ENCODE data around the gene SIPA1L3.

Gene SIPA1L3

DNA sequence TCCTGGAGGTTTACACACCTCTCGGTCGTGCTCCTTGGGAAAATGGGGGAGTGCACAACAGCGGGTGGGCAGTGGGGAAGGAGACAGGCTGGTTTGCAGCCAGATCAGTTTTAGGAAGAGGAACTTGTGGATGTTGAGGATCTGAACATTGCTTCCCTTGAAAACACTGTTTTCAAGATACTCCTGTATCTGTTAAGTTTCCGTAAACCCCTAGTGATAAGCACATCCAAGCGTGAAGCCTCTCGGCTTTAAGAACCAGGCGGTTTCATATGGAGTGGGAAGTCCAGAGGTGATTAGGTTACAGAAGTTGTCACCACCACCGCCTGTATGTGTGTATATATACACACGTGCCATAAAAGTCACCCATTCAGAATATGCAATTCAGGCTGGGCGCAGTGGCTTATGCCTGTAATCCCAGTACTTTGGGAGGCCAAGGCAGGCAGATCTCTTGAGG is 47.4 kb downstream of the SIPA1L3 start:
- DNase-seq (ENCODE audit: low read depth): no peak

GRCh38 chr19:37955986-37956385 is 49.0 kb downstream of the SIPA1L3 start:
- no peak overlapping the region for H3K4me3 ChIP-seq (ENCODE audit: low read length)
- DNase-seq (ENCODE audit: low read depth): no peak
- TF ChIP-seq, protein P1, sequence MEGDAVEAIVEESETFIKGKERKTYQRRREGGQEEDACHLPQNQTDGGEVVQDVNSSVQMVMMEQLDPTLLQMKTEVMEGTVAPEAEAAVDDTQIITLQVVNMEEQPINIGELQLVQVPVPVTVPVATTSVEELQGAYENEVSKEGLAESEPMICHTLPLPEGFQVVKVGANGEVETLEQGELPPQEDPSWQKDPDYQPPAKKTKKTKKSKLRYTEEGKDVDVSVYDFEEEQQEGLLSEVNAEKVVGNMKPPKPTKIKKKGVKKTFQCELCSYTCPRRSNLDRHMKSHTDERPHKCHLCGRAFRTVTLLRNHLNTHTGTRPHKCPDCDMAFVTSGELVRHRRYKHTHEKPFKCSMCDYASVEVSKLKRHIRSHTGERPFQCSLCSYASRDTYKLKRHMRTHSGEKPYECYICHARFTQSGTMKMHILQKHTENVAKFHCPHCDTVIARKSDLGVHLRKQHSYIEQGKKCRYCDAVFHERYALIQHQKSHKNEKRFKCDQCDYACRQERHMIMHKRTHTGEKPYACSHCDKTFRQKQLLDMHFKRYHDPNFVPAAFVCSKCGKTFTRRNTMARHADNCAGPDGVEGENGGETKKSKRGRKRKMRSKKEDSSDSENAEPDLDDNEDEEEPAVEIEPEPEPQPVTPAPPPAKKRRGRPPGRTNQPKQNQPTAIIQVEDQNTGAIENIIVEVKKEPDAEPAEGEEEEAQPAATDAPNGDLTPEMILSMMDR (conservative IDR thresholded peaks at IDR 0.05; ENCODE audit: low read length): no peak

More for the DNA sequence above, 47.4 kb downstream of the SIPA1L3 start:
- H3K4me3 ChIP-seq (ENCODE audit: low read length): no peak overlapping the region
- TF ChIP-seq, protein P1 (conservative IDR thresholded peaks at IDR 0.05; ENCODE audit: low read length): no peak

DNA sequence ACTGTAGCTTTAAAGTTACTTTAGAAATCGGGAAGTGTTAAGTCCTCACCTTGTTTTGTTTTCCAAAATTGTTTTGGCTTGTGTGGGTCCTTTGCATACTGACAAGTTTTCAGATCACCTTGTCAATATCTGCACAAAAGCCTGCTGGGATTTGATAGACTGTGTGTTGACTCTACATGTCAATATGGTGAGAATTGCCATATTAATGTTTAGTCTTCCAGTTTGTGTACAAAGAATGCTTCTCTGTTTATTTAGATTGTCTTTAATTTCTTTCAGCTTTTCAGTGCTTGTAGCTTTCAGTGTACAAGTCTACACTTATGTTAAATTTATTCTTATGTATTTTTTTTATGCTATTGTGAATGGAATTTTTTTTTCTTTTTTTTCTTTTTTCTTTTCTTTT is 50.2 kb downstream of the SIPA1L3 start:
- TF ChIP-seq, protein P1 (conservative IDR thresholded peaks at IDR 0.05; ENCODE audit: low read length): no peak
- no peak for DNase-seq (ENCODE audit: low read depth)

DNA sequence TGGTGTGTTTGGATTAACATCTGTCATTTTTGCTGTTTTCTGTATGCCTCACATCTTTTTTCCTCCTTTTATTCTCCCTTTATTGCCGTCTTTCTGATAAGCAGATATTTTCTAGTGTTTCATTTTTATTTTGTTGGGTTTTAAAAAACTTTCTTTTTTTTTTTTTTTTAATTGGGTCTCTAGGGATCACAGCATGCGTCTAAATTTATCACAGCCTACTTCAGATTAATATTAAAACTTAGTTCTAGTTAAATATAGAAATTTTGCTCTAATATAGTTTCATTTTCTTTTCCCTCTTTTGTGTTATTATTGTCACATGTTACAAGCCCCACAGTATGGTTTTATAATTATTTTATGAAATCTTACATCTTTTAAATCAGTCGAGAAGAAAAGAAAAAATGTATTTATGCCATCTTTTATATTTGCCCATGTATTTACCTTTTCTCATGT is 52.7 kb downstream of the SIPA1L3 start:
- DNase-seq (ENCODE audit: low read depth): no peak
- H3K4me3 ChIP-seq (ENCODE audit: low read length): no peak overlapping the region
- TF ChIP-seq, protein P1 (conservative IDR thresholded peaks at IDR 0.05; ENCODE audit: low read length): no peak

More for the DNA sequence above, 50.2 kb downstream of the SIPA1L3 start:
- no peak overlapping the region for H3K4me3 ChIP-seq (ENCODE audit: low read length)

DNA sequence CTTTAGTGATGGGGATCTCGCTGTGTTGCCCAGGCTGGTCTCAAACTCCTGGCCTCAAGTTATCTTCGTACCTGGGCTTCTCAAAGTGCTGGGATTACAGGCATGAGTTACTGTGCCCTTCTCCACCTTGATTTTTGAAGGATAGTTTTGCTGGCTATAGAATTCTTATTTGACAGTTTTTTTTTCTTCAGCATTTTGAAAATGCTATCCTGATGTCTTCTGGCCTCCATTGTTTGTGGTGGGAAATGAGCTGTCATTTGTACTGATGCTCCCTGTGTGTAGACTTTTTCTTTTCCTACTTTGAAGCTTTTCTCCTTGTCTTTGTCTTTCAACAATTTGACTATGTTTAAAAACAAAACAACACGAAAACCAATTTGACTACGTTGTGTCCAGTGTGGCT is 54.2 kb downstream of the SIPA1L3 start:
- DNase-seq (ENCODE audit: low read depth): no peak
- TF ChIP-seq, protein P1 (conservative IDR thresholded peaks at IDR 0.05; ENCODE audit: low read length): no peak
- no peak overlapping the region for H3K4me3 ChIP-seq (ENCODE audit: low read length)

DNA sequence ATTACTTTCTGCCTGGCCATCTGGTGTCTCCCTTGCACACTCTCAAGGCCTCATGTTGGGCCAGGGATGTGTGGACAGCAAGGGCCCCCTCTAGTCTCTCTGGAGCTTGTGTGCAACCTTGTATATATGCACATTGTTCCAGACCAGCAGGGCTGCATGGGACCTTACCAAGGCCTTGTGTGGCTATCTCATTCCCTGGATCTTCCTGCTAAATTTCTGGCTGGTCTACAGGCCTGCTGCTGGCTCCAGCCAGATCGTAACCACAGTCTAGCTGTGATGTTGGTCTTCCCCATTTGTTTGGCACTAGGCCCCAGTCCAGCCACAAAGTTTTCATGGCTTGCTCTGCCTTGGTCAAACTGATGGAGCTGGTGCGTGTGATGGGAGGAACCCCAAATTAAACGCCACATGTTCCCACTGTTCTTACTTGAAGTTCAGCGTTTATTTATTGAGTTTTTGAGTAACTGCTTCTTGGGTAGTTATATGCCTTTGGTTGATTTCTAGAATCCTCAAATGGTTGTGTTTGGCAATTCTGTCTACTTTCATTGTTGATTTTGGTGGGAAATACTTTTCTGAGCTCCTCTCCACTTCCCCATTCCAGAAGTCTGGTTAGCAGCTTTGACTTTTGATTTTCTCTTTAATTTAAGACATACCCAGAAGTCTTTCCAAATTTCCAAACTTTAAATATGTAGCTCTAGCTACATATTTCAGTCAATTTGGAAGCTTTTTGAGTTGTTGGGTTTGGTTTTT is 56.4 kb downstream of the SIPA1L3 start:
- H3K4me3 ChIP-seq (ENCODE audit: low read length): no peak overlapping the region
- TF ChIP-seq, protein P1 (conservative IDR thresholded peaks at IDR 0.05; ENCODE audit: low read length): peak; percentile 11; the same call in 1 of the 2 replicates
- peak; percentile 89 for DNase-seq (ENCODE audit: low read depth)

DNA sequence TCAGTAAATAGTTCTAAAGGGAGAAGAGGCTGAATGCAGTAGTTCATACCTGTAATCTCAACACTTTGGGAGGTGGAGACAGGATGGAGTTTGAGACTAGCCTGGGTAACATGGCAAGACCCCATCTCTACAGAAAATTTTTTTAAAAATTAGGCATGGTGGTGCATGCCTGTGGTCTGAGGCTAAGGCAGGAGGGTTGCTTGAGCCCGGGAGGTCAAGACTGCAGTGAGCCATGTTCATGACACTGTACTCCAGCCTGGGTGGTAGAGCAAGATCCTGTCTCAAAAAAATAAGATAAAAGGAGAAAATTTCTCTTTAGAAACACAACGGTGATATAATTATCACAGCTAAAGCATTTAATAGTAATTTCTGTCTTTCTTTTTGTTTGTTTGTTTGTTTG is 57.1 kb downstream of the SIPA1L3 start:
- TF ChIP-seq, protein P1 (conservative IDR thresholded peaks at IDR 0.05; ENCODE audit: low read length): no peak
- DNase-seq (ENCODE audit: low read depth): peak; percentile 49

More for the DNA sequence above, 57.1 kb downstream of the SIPA1L3 start:
- H3K4me3 ChIP-seq (ENCODE audit: low read length): no peak overlapping the region

All from AG10803 (cell line).